ENCODE results near the gene SHH. TPM values are rescaled to one million over a fixed set of nuclear protein-coding genes. Genes with fewer than 3 reads are reported as not detected.
"Not testable (repeated sequence)": the region's sequence is repeated elsewhere in the genome, so short reads cannot be mapped to it uniquely, and the experiment has no call there.

SHH gene
- total and polyA plus RNA-seq, 5 donors: not detected

GRCh38 chr7:155840909-155841308, 28.6 kb upstream of the SHH start:
- ATAC-seq (no peak), DNase-seq (no peak)
- Histone ChIP-seq H3K4me1 (ENCODE audit: control insufficient read depth, insufficient read depth, low read length) (no peaks in the 10 kb centered on the region), H3K9me3 (ENCODE audit: control insufficient read depth, low read length) (no peaks in the 10 kb centered on the region), H3K4me3 (ENCODE audit: low read length) (no peak overlapping the region), H3K27me3 (ENCODE audit: control insufficient read depth, insufficient read depth) (no peaks in the 10 kb centered on the region), H3K27ac (ENCODE audit: low read length) (no peak overlapping the region)
- 85% methylated on average over 8 of the region's 8 CpGs for WGBS
- intact Hi-C loops (cut with DNase I): no loop called here

GRCh38 chr7:155840262-155840885, 28.1 kb upstream of the SHH start:
- Histone ChIP-seq H3K4me1 (ENCODE audit: control insufficient read depth, insufficient read depth, low read length) (no peaks in the 10 kb centered on the region), H3K27me3 (ENCODE audit: control insufficient read depth, insufficient read depth) (no peaks in the 10 kb centered on the region), H3K27ac (ENCODE audit: low read length) (no peak overlapping the region), H3K9me3 (ENCODE audit: control insufficient read depth, low read length) (no peaks in the 10 kb centered on the region), H3K4me3 (ENCODE audit: low read length) (no peak overlapping the region)
- DNase-seq: no peak
- intact Hi-C loops (cut with DNase I): no loop called here
- WGBS: 78% methylated on average over 21 of the region's 21 CpGs
- ATAC-seq: no peak

GRCh38 chr7:155839461-155839860, 27.2 kb upstream of the SHH start:
- DNase-seq (no peak), ATAC-seq (no peak)
- no peak overlapping the region for H3K4me3 ChIP-seq (ENCODE audit: low read length)
- no peaks in the 10 kb centered on the region for H3K27me3 ChIP-seq (ENCODE audit: control insufficient read depth, insufficient read depth)
- H3K27ac ChIP-seq (ENCODE audit: low read length): no peak overlapping the region
- H3K9me3 ChIP-seq (ENCODE audit: control insufficient read depth, low read length): no peaks in the 10 kb centered on the region
- intact Hi-C loops (cut with DNase I): no loop called here
- H3K4me1 ChIP-seq (ENCODE audit: control insufficient read depth, insufficient read depth, low read length): no peaks in the 10 kb centered on the region
- WGBS: 83% methylated on average over 8 of the region's 8 CpGs

- WGBS: 88% methylated on average over 12 of the region's 12 CpGs
- H3K27ac ChIP-seq (ENCODE audit: low read length); intact Hi-C loops (cut with DNase I); H3K27me3 ChIP-seq (ENCODE audit: control insufficient read depth, insufficient read depth); DNase-seq; H3K9me3 ChIP-seq (ENCODE audit: control insufficient read depth, low read length); H3K4me3 ChIP-seq (ENCODE audit: low read length); H3K4me1 ChIP-seq (ENCODE audit: control insufficient read depth, insufficient read depth, low read length); ATAC-seq: not testable (repeated sequence)
Measured at GRCh38 chr7:155838312-155838711, 26.0 kb upstream of the SHH start.

- ATAC-seq: no peak
- WGBS: 87% methylated on average over 3 of the region's 3 CpGs
Measured at GRCh38 chr7:155837126-155837479, 24.8 kb upstream of the SHH start.

GRCh38 chr7:155836216-155837125, 24.2 kb upstream of the SHH start:
- WGBS: 77% methylated on average over 28 of the region's 28 CpGs
- no peak overlapping the region for H3K27ac ChIP-seq (ENCODE audit: low read length)
- no peaks in the 10 kb centered on the region for H3K27me3 ChIP-seq (ENCODE audit: control insufficient read depth, insufficient read depth)
- intact Hi-C loops (cut with DNase I): no loop called here
- H3K4me3 ChIP-seq (ENCODE audit: low read length): no peak overlapping the region
- H3K9me3 ChIP-seq (ENCODE audit: control insufficient read depth, low read length): no peaks in the 10 kb centered on the region
- DNase-seq (no peak), ATAC-seq (no peak)
- H3K4me1 ChIP-seq (ENCODE audit: control insufficient read depth, insufficient read depth, low read length): no peaks in the 10 kb centered on the region

More at GRCh38 chr7:155837126-155837479, 24.8 kb upstream of the SHH start:
- Histone ChIP-seq H3K27ac (ENCODE audit: low read length) (no peak overlapping the region), H3K27me3 (ENCODE audit: control insufficient read depth, insufficient read depth) (no peaks in the 10 kb centered on the region), H3K4me3 (ENCODE audit: low read length) (no peak overlapping the region), H3K9me3 (ENCODE audit: control insufficient read depth, low read length) (no peaks in the 10 kb centered on the region), H3K4me1 (ENCODE audit: control insufficient read depth, insufficient read depth, low read length) (no peaks in the 10 kb centered on the region)
- intact Hi-C loops (cut with DNase I): no loop called here
- no peak for DNase-seq

- WGBS: 74% methylated on average over 14 of the region's 14 CpGs
- no peaks in the 10 kb centered on the region for H3K9me3 ChIP-seq (ENCODE audit: control insufficient read depth, low read length)
- no peak overlapping the region for H3K27ac ChIP-seq (ENCODE audit: low read length)
- H3K4me1 ChIP-seq (ENCODE audit: control insufficient read depth, insufficient read depth, low read length): no peaks in the 10 kb centered on the region
- H3K27me3 ChIP-seq (ENCODE audit: control insufficient read depth, insufficient read depth): no peaks in the 10 kb centered on the region
- no peak for ATAC-seq
- intact Hi-C loops (cut with DNase I): no loop called here
- H3K4me3 ChIP-seq (ENCODE audit: low read length): no peak overlapping the region
- no peak for DNase-seq
Measured at GRCh38 chr7:155835446-155836215, 23.4 kb upstream of the SHH start.

- Histone ChIP-seq H3K4me1 (ENCODE audit: control insufficient read depth, insufficient read depth, low read length) (no peaks in the 10 kb centered on the region), H3K27me3 (ENCODE audit: control insufficient read depth, insufficient read depth) (no peaks in the 10 kb centered on the region), H3K27ac (ENCODE audit: low read length) (no peak overlapping the region), H3K4me3 (ENCODE audit: low read length) (no peak overlapping the region), H3K9me3 (ENCODE audit: control insufficient read depth, low read length) (no peaks in the 10 kb centered on the region)
- 83% methylated on average over 16 of the region's 16 CpGs for WGBS
- intact Hi-C loops (cut with DNase I): no loop called here
- ATAC-seq (no peak), DNase-seq (no peak)
Measured at GRCh38 chr7:155834486-155835048, 22.3 kb upstream of the SHH start.

GRCh38 chr7:155833651-155834050, 21.4 kb upstream of the SHH start:
- 54% methylated on average over 13 of the region's 13 CpGs for WGBS
- Histone ChIP-seq H3K27me3 (ENCODE audit: control insufficient read depth, insufficient read depth) (no peaks in the 10 kb centered on the region), H3K27ac (ENCODE audit: low read length) (no peak overlapping the region), H3K9me3 (ENCODE audit: control insufficient read depth, low read length) (no peaks in the 10 kb centered on the region), H3K4me1 (ENCODE audit: control insufficient read depth, insufficient read depth, low read length) (no peaks in the 10 kb centered on the region), H3K4me3 (ENCODE audit: low read length) (no peak overlapping the region)
- DNase-seq (no peak), ATAC-seq (no peak)
- intact Hi-C loops (cut with DNase I): no loop called here

- H3K4me1 ChIP-seq (ENCODE audit: control insufficient read depth, insufficient read depth, low read length): no peaks in the 10 kb centered on the region
- 69% methylated on average over 7 of the region's 7 CpGs for WGBS
- intact Hi-C loops (cut with DNase I): no loop called here
- no peak for DNase-seq
- no peaks in the 10 kb centered on the region for H3K27me3 ChIP-seq (ENCODE audit: control insufficient read depth, insufficient read depth)
- H3K9me3 ChIP-seq (ENCODE audit: control insufficient read depth, low read length): no peaks in the 10 kb centered on the region
- ATAC-seq: no peak
- no peak overlapping the region for H3K4me3 ChIP-seq (ENCODE audit: low read length)
- H3K27ac ChIP-seq (ENCODE audit: low read length): no peak overlapping the region
Measured at GRCh38 chr7:155832581-155832981, 20.3 kb upstream of the SHH start.

All from right cardiac atrium (tissue), 5 donors.